GM18907 (cell line): ENCODE measurements around the gene FMN2.

Experiments used
- ATAC-seq: cut with Tn5 transposase; IDR thresholded peaks from one replicate; pipeline ENCODE4 v1.9.1; 2021; ENCODE audit warnings: mild to moderate bottlenecking, moderate library complexity; ENCODE audit not compliant: unreplicated experiment

The FMN2 gene

GRCh38 chr1:240349695-240350094 is 258.0 kb downstream of the FMN2 start:
- ATAC-seq: no peak

- no peak for ATAC-seq
Measured at GRCh38 chr1:240350910-240351331, 259.2 kb downstream of the FMN2 start.

GRCh38 chr1:240351690-240352089 is 260.0 kb downstream of the FMN2 start:
- no peak for ATAC-seq

- ATAC-seq: no peak
Measured at GRCh38 chr1:240352769-240353168, 261.1 kb downstream of the FMN2 start.

- no peak for ATAC-seq
Measured at GRCh38 chr1:240356568-240356967, 264.9 kb downstream of the FMN2 start.

GRCh38 chr1:240362046-240362445 is 270.4 kb downstream of the FMN2 start:
- no peak for ATAC-seq

- ATAC-seq: no peak
Measured at GRCh38 chr1:240362826-240363225, 271.1 kb downstream of the FMN2 start.

GRCh38 chr1:240363315-240363714 is 271.6 kb downstream of the FMN2 start:
- no peak for ATAC-seq

- no peak for ATAC-seq
Measured at GRCh38 chr1:240363914-240364313, 272.2 kb downstream of the FMN2 start.

GRCh38 chr1:240366636-240367035 is 275.0 kb downstream of the FMN2 start:
- no peak for ATAC-seq

- ATAC-seq: no peak
Measured at GRCh38 chr1:240385551-240385950, 293.9 kb downstream of the FMN2 start.

- ATAC-seq: no peak
Measured at GRCh38 chr1:240385985-240386978, 294.6 kb downstream of the FMN2 start.

GRCh38 chr1:240387051-240387450 is 295.4 kb downstream of the FMN2 start:
- no peak for ATAC-seq

- ATAC-seq: no peak
Measured at GRCh38 chr1:240391660-240392260, 300.1 kb downstream of the FMN2 start.

GRCh38 chr1:240394353-240394752 is 302.7 kb downstream of the FMN2 start:
- no peak for ATAC-seq

- no peak for ATAC-seq
Measured at GRCh38 chr1:240395336-240395735, 303.7 kb downstream of the FMN2 start.

GRCh38 chr1:240399381-240399780 is 307.7 kb downstream of the FMN2 start:
- no peak for ATAC-seq

GRCh38 chr1:240401731-240402130 is 310.0 kb downstream of the FMN2 start:
- ATAC-seq: no peak

- no peak for ATAC-seq
Measured at GRCh38 chr1:240402326-240402725, 310.6 kb downstream of the FMN2 start.

- no peak for ATAC-seq
Measured at GRCh38 chr1:240404286-240404685, 312.6 kb downstream of the FMN2 start.

GRCh38 chr1:240405751-240406150 is 314.1 kb downstream of the FMN2 start:
- no peak for ATAC-seq

GRCh38 chr1:240407407-240407806 is 315.7 kb downstream of the FMN2 start:
- ATAC-seq: no peak
